Neural cell (in vitro differentiated cells): ENCODE measurements around the gene ERC2. TPM values are rescaled to one million over a fixed set of nuclear protein-coding genes. Genes with fewer than 3 reads are reported as not detected.

ENCODE experiments used
- H2AFZ ChIP-seq: fragments of 200-600, 300-800 bp; sonication (generic), shearing (Covaris generic); 2 replicates; pipeline ENCODE4 v1.6.0; 2014; ENCODE audit warnings: low read depth, mild to moderate bottlenecking, antibody characterized with exemption, low read length, moderate library complexity
- H3F3A ChIP-seq: fragments of 200-600 bp; shearing (Covaris generic); 2 replicates; pipeline ENCODE4 v1.6.1; 2016; ENCODE audit warnings: mild to moderate bottlenecking, moderate library complexity, mixed read lengths, antibody characterized with exemption, low read length; ENCODE audit not compliant: insufficient read depth, poor library complexity, severe bottlenecking
- H3K27ac ChIP-seq: fragments of 200-600, 300-800 bp; sonication (generic), shearing (Covaris generic); 2 replicates; pipeline ENCODE4 v1.5.1; 2014; ENCODE audit warnings: mild to moderate bottlenecking, low read length, moderate library complexity
- H3K27me3 ChIP-seq: fragments of 300-800, 200-600 bp; sonication (generic), shearing (Covaris generic); 2 replicates; pipeline ENCODE4 v1.6.0; 2014; ENCODE audit warnings: mild to moderate bottlenecking, low read depth, low read length, moderate library complexity; ENCODE audit not compliant: insufficient read depth
- H3K36me3 ChIP-seq: fragments of 300-800, 200-600 bp; sonication (generic), shearing (Covaris generic); 2 replicates; pipeline ENCODE4 v1.5.1; 2014; ENCODE audit warnings: mild to moderate bottlenecking, antibody characterized with exemption, low read length, moderate library complexity; ENCODE audit not compliant: insufficient read depth
- H3K4me2 ChIP-seq: fragments of 300-800, 200-600 bp; sonication (generic), shearing (Covaris generic); 2 replicates; pipeline ENCODE4 v1.6.0; 2014; ENCODE audit warnings: mild to moderate bottlenecking, low read length
- H3K4me3 ChIP-seq: fragments of 300-800, 200-600 bp; sonication (generic), shearing (Covaris generic); 2 replicates; pipeline ENCODE4 v1.5.1; 2014; ENCODE audit warnings: mild to moderate bottlenecking, low read length, moderate library complexity
- H3K79me2 ChIP-seq: fragments of 200-600 bp; shearing (Covaris generic); replicated peaks from 2 replicates; pipeline ENCODE4 v1.6.0; 2014; ENCODE audit warnings: mild to moderate bottlenecking, low read length, moderate library complexity; ENCODE audit not compliant: insufficient read depth
- H3K9ac ChIP-seq: fragments of 300-800, 200-600 bp; sonication (generic), shearing (Covaris generic); 2 replicates; pipeline ENCODE4 v1.6.1; 2016; ENCODE audit warnings: mild to moderate bottlenecking, low read length, mixed read lengths
- H3K9me2 ChIP-seq: fragments of 200-600 bp; shearing (Covaris generic); 2 replicates; pipeline ENCODE4 v1.6.1; 2016; ENCODE audit warnings: mild to moderate bottlenecking, low read length, mixed read lengths; ENCODE audit not compliant: insufficient read depth
- H3K9me3 ChIP-seq: fragments of 200-600, 300-800 bp; sonication (generic), shearing (Covaris generic); 2 replicates; pipeline ENCODE4 v1.6.1; 2016; ENCODE audit warnings: mild to moderate bottlenecking, mixed run types, low read length, moderate library complexity, mixed read lengths
- H4K20me1 ChIP-seq: fragments of 200-600 bp; shearing (Covaris generic); 2 replicates; pipeline ENCODE4 v1.6.1; 2016; ENCODE audit warnings: mild to moderate bottlenecking, mixed run types; ENCODE audit not compliant: insufficient read depth
- CTCF ChIP-seq: fragments of 450-650 bp; IDR thresholded peaks from 2 replicates; pipeline ENCODE4 v1.5.1; 2014; ENCODE audit warnings: antibody characterized with exemption, mild to moderate bottlenecking, moderate library complexity; ENCODE audit not compliant: poor library complexity, severe bottlenecking
- EP300 ChIP-seq: fragments of 450-650 bp; conservative IDR thresholded peaks from 2 replicates; pipeline ENCODE4 v1.6.1; 2014; ENCODE audit warnings: antibody characterized with exemption, mild to moderate bottlenecking, moderate library complexity; ENCODE audit not compliant: poor library complexity, severe bottlenecking
- EZH2 ChIP-seq: fragments of 200-600, 300-800 bp; shearing (Covaris generic), sonication (generic); IDR thresholded peaks from 2 replicates; pipeline ENCODE4 v1.6.1; 2014; ENCODE audit warnings: antibody characterized with exemption, low read length, borderline replicate concordance, mild to moderate bottlenecking; ENCODE audit not compliant: insufficient read depth, poor library complexity, severe bottlenecking
- MXI1 ChIP-seq: fragments of 450-650 bp; conservative IDR thresholded peaks from 2 replicates; pipeline ENCODE4 v1.6.1; 2014; ENCODE audit warnings: antibody characterized with exemption, mild to moderate bottlenecking; ENCODE audit not compliant: poor library complexity, severe bottlenecking
- POLR2AphosphoS5 ChIP-seq: IDR thresholded peaks from 2 replicates; pipeline ENCODE4 v1.6.1; 2012
- RAD21 ChIP-seq: fragments of 450-650 bp; conservative IDR thresholded peaks from 2 replicates; pipeline ENCODE4 v1.6.1; 2014; ENCODE audit warnings: antibody characterized with exemption, mild to moderate bottlenecking, moderate library complexity
- REST ChIP-seq: IDR thresholded peaks from 2 replicates; pipeline ENCODE4 v1.6.1; 2012; ENCODE audit warnings: borderline replicate concordance
- polyA plus RNA-seq: library from polyadenylated mRNA; depleted of rRNA; stranded (reverse); fragments of >200 nt; gene quantifications from 2 replicates; pipeline ENCODE4 v1.2.3, GENCODE V29; 2014

Gene ERC2
- polyA plus RNA-seq, 1 donor from 2014 or later: 60.4 TPM

GRCh38 chr3:56443372-56443771, 24.9 kb downstream of the ERC2 start:
- no peak overlapping the region for H3K4me2 ChIP-seq
- no peaks in the 10 kb centered on the region for H3F3A ChIP-seq
- H3K9ac ChIP-seq: no peak overlapping the region
- H3K4me3 ChIP-seq: no peak overlapping the region
- no peaks in the 10 kb centered on the region for H3K9me2 ChIP-seq
- no peaks in the 10 kb centered on the region for H3K36me3 ChIP-seq
- no peaks in the 10 kb centered on the region for H4K20me1 ChIP-seq
- H3K27ac ChIP-seq: no peak overlapping the region
- H3K9me3 ChIP-seq: no peaks in the 10 kb centered on the region
- H3K79me2 ChIP-seq: peaks cover 8% of the 10 kb centered on the region
- H2AFZ ChIP-seq: no peak overlapping the region
- H3K27me3 ChIP-seq: no peaks in the 10 kb centered on the region
- TF ChIP-seq EP300 (no peak), EZH2 (no peak), CTCF (no peak), REST (no peak), RAD21 (no peak), MXI1 (no peak), POLR2AphosphoS5 (no peak)

- Histone ChIP-seq H2AFZ (no peak overlapping the region), H4K20me1 (no peaks in the 10 kb centered on the region), H3K9me2 (no peaks in the 10 kb centered on the region), H3K9me3 (peaks cover 4% of the 10 kb centered on the region), H3K79me2 (no peaks in the 10 kb centered on the region), H3K27ac (no peak overlapping the region), H3K27me3 (no peaks in the 10 kb centered on the region), H3K9ac (no peak overlapping the region), H3K4me3 (no peak overlapping the region), H3F3A (no peaks in the 10 kb centered on the region), H3K36me3 (peaks cover 26% of the 10 kb centered on the region), H3K4me2 (no peak overlapping the region)
- TF ChIP-seq CTCF: no peak
- no peak for TF ChIP-seq MXI1
- TF ChIP-seq RAD21: no peak
Observed at GRCh38 chr3:56428667-56429066, 39.6 kb downstream of the ERC2 start.
